Iris pigment epithelial cell (primary cell): ENCODE measurements around the gene DSCAM.

Source experiments
- DNase-seq: peaks from one replicate; pipeline ENCODE4 v3.0.0-alpha.2; 2011; ENCODE audit warnings: low read depth

The DSCAM gene

GRCh38 chr21:40615505-40616376, 231.2 kb downstream of the DSCAM start:
- DNase-seq = no peak

- no peak for DNase-seq
Observed at GRCh38 chr21:40613546-40614030, 233.4 kb downstream of the DSCAM start.

GRCh38 chr21:40610345-40610744, 236.6 kb downstream of the DSCAM start:
- no peak for DNase-seq

GRCh38 chr21:40606341-40606740, 240.6 kb downstream of the DSCAM start:
- DNase-seq = no peak

- no peak for DNase-seq
Observed at GRCh38 chr21:40605094-40605493, 241.9 kb downstream of the DSCAM start.

- DNase-seq = no peak
Observed at GRCh38 chr21:40603774-40604173, 243.2 kb downstream of the DSCAM start.

- DNase-seq = no peak
Observed at GRCh38 chr21:40602080-40602479, 244.9 kb downstream of the DSCAM start.

- no peak for DNase-seq
Observed at GRCh38 chr21:40595806-40596205, 251.2 kb downstream of the DSCAM start.

GRCh38 chr21:40587736-40588346, 259.1 kb downstream of the DSCAM start:
- DNase-seq = no peak

- no peak for DNase-seq
Observed at GRCh38 chr21:40586575-40586974, 260.4 kb downstream of the DSCAM start.

- DNase-seq = no peak
Observed at GRCh38 chr21:40577285-40578043, 269.5 kb downstream of the DSCAM start.

- DNase-seq = no peak
Observed at GRCh38 chr21:40575976-40576375, 271.0 kb downstream of the DSCAM start.

GRCh38 chr21:40569357-40569756, 277.6 kb downstream of the DSCAM start:
- no peak for DNase-seq

GRCh38 chr21:40568807-40569206, 278.2 kb downstream of the DSCAM start:
- DNase-seq = no peak

GRCh38 chr21:40567501-40567900, 279.5 kb downstream of the DSCAM start:
- no peak for DNase-seq

GRCh38 chr21:40566486-40566885, 280.5 kb downstream of the DSCAM start:
- DNase-seq = no peak

GRCh38 chr21:40564318-40564717, 282.6 kb downstream of the DSCAM start:
- no peak for DNase-seq

GRCh38 chr21:40563900-40564299, 283.1 kb downstream of the DSCAM start:
- no peak for DNase-seq

GRCh38 chr21:40562242-40563002, 284.5 kb downstream of the DSCAM start:
- no peak for DNase-seq

- DNase-seq = no peak
Observed at GRCh38 chr21:40556442-40556968, 290.5 kb downstream of the DSCAM start.

- DNase-seq = no peak
Observed at GRCh38 chr21:40555021-40555528, 291.9 kb downstream of the DSCAM start.
